Skeletal muscle cell (primary cell): Measurements from ENCODE around the gene FAM13B.

Source experiments
- DNase-seq: peaks from one replicate; pipeline ENCODE4 v3.0.0-alpha.2; 2010; ENCODE audit warnings: low read depth
- H3K4me3 ChIP-seq: 2 replicates; pipeline ENCODE4 v1.5.1; 2011; ENCODE audit warnings: low read depth, mild to moderate bottlenecking, control low read depth, low read length, moderate library complexity

Gene FAM13B

DNA sequence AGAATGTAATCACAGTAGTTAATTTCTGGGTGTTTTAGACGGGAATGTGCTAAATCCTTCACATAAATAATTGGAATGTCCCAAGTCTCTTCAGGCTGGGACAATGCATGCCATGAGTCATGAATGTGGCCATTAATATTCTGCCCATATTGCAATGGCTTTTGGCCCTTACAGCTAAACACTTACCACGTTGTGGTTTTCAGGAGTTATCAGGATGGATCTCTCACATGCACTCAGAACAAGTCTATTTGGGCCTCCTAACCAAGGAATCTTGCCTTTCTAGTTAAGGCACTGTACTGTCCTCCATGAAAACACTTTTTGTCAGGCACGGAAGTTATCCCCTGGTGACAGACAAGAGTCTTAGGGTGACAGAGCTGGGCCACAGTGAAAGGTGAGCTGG is 110.9 kb downstream of the FAM13B start:
- no peak overlapping the region for H3K4me3 ChIP-seq
- peak; percentile 24 for DNase-seq

DNA sequence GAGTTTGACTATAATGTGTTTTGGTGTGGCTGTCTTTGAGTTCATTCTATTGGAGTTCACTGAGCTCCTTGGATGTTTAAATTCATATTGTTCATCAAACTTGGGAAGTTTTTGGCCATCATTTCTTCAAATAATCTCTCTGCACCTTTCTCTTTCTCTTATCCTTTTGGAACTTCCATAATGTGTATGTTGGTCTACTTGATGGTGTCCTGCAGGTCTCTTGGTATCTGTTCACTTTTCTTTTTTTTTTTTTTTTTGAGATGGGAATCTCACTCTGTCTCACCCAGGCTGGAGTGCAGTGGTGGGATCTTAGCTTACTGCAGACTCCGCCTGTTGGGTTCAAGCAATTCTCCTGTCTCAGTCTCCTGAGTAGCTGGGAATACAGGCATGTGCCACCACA is 116.0 kb downstream of the FAM13B start:
- no peak for DNase-seq
- no peak overlapping the region for H3K4me3 ChIP-seq

DNA sequence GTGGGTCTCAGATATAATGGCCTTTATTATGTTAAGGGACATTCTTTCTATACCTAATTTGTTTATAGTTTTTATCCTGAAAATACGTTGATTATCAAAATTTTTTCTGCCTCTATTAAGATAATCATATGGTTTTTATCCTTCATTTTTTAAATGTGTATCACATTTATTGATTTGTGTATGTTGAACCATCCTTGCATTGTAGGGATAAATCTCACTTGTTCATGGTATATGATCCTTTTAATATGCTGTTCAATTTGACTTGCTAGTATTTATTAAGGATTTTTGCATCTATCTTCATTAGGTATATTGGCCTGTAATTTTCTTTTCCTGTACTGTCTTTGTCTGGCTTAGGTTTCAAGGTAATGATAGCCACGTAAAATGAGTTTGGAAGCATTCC is 118.1 kb downstream of the FAM13B start:
- no peak for DNase-seq
- H3K4me3 ChIP-seq = no peak overlapping the region

DNA sequence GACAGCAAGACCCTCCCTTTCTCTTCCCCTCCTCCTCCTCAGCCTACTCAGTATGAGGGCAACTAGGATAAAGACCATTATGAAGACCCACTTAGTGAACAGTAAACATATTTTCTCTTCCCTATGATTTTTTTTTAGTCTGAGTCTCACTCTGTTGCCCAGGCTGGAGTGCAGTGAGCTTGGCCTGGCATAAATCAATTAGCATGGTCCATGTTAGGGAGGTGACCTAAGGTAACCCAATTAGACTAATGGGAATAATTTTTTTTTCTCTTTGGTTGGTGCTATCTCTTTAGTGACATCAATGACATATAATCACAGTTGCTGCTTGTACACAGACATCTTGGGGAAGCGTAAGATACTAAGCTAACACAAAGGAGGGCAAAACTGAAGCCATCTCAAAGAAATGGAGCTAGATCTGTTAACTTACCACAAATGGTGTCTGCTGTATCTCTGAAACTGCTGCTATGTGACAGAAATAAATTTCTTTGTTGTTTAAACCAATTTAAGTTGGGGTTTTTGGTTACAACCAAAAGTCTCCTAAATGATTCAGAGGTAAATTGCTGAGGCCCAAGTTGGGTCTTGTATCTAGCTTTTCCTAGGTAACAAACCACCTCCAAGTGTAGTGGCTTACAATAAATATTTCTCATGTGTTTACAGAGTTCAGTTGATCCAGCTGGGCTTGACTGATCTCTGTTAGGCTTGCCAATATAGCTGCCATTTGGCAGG is 130.3 kb downstream of the FAM13B start:
- H3K4me3 ChIP-seq = no peak overlapping the region
- DNase-seq = no peak

DNA sequence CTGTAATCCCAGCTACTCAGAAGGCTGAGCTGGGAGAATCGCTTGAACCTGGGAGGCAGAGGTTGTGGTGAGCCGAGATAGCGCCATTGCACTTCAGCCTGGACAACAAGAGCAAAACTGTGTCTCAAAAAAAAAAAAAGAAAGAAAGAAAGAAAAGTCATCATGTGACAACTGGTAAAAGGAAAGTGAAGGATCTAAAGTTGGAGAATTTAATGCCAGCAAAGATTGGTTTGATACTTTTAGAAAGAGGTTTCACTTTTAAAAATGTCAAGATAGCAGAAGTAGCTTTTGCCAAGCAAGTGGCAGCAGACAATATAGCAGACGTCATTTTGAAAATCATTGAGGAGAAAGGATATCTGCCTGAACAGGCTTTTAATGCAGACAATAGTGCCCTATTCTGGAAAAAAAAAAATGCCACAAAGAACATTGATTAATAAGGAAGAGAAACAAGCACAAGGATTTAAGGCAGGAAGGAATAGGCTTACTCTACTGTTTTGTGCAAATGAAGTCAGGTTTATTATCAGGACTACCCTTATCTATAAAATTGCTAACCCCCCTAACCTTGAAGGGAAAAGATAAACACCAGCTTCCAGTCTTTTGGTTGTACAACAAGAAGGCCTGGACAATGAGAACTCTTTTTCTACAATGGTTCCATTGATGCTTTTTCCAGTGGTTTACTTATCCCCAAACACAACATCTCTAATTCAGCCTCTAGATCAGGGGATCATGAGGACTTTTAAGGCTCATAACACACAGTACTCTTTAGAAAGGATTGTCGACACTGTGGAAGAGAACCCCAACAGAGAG is 131.7 kb downstream of the FAM13B start:
- no peak for DNase-seq
- H3K4me3 ChIP-seq = no peak overlapping the region

DNA sequence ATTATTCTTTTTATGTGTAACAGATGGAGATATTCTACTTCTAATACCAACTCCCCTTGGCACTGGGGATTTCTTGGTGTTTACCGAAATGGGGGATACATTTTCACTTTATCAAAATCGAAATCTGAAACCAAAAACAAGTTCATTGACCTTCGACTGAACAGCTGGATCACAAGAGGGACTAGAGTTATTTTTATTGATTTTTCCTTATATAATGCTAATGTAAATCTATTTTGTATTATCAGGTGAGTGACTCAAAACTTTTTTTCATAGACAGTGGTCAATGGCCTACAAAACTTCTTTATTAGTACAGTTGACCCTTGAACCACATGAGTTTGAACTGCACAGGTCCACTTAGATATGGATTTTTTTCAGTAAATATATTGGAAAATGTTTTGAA is 133.4 kb downstream of the FAM13B start:
- DNase-seq = no peak
- no peak overlapping the region for H3K4me3 ChIP-seq

DNA sequence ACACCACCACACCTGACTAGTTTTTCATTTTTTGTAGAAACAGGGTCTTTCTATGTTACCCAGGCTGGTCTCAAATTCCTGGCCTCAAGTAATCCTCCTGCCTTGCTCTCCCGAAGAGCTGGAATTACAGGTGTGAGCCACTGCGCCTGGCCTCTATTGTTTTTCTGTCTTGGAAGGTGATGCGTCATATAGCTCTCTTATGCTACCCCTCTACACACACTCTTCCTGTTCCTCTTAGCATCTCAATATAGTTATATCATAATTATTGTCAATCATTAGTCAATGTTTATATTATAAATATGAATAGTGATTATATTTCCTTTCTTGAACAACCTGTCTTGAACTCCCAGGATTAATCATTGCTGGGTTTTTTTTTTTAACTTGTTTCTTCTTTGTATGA is 136.3 kb downstream of the FAM13B start:
- H3K4me3 ChIP-seq = no peak overlapping the region
- DNase-seq = no peak

DNA sequence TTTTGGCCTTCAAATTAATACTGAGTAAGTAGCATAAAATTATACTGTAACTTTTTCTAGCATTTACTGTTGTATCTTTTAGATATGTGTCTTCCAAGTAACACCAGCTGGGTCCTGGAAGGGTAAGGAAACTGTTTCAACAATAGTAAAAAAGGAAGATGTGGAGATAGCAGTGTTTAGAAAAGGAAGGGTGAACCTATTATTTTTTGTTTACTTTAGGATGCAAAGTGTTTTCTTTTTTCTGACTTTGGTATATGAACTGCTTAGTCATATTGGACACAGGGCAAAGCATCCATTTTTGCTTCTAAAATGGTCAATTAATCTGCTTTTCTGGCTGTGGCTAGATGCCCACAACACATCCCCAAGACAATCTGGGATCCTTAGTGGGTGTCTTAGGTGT is 138.3 kb downstream of the FAM13B start:
- H3K4me3 ChIP-seq = no peak overlapping the region
- no peak for DNase-seq

DNA sequence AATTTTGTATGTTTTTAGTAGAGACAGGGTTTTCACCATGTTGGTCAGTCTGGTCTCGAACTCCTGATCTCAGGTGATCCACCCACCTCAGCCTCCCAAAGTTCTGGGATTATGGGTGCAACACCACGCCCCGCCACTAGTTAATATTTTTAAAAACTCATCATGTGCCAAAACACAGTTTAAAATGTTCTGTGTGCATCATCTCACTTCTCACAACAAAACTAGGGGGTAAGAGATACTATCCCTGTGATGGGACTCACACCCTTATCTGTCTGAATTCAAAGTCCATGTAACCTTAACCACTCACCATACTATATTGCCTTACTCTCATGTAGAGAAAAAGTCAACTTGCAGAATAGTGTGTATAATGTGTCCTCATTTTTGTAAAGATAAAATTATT is 141.0 kb downstream of the FAM13B start:
- H3K4me3 ChIP-seq = no peak overlapping the region
- DNase-seq = no peak

DNA sequence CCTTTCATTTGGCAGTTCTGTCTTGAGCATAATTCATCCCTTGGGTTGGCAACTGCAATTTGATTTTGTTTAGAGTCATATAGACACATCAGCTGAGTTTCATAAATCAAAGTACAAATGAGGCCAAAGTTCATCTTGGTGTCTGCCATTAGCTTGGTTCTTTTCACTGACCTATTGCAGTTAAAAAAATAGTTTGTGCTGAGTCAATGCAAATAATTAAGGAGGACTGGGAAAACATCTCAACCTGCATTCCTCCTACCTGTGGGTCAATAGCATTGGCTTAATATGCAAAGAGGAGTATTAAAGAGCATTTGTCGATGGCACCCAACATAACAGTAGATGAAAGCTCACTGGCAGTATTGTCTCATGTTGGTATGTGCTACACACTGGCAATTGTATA is 142.0 kb downstream of the FAM13B start:
- H3K4me3 ChIP-seq = no peak overlapping the region
- no peak for DNase-seq

DNA sequence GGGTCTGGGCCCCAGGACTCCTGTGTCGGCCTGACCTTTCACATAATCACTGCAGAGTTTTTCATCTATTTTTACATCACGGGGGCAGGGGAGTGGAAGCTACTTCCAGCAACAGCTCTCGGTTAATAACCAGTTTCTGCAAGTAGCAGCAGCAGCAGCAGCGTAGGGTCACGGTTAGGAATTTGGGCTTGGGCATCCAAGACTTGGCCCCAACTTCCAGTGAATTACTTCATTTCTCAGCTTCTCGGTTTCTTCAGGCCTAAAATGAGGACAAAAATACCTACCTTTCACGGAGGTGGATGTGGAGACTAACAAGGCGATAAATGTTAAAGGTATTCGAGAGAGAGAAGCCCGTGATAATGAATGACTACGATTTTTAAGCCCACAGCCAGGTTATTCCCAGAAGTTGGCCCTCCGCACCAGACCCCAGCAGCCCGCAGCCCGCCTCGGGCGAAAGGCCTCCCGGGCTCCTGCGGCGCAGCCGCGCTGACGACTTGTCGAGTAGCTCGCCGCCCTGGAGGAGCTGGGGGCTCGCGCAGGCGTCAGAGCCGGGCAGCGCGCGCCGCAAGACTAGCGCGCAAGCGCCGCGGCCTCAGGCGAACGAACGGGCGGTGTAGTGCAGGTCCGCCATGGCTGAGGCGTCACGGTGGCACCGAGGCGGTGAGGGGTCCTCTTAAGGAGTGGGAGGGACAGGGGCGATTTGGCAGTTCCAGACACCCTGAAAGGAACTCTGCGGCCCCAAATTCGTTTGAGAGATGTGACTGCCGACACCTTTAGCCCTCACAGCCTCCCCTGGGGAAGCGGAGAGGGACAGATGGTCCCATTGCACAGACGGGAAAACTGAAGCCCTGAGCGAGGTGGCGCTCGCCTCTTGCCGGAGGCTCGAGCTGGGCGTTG is 143.8 kb downstream of the FAM13B start, which contains the start of gene PKD2L2:
PKD2L2 (plus strand) TSS at position 595 of the 897 bp plus-strand sequence; CDS start at position 630, 35 bp downstream.
- DNase-seq = peak; percentile 61
- H3K4me3 ChIP-seq = peak within 1 kb of the TSS; percentile 59

DNA sequence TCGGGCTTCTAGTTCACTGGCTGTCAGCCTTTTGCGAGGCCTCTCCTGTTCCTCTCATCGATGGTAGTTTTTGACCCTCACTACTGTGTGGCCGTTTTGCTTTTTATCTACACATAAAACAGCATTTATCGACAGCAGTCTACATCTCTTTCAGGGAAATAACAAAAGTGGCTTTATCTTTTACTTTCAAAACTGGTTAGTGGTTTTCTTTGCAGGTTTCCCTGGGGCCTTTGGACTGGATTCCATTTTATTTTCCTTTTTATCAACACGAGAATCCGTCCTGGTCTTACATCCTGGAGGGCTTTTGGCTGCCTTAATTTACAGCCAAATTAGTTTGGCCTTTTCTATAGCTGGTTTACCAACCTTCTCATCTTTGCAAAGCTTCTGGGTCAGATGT is 144.4 kb downstream of the FAM13B start:
- peak overlapping the region; percentile 59 for H3K4me3 ChIP-seq
- no peak for DNase-seq
